Measurements from ENCODE around the gene PMEL.
"Not testable (repeated sequence)": the region's sequence is repeated elsewhere in the genome, so short reads cannot be mapped to it uniquely, and the experiment has no call there.

PMEL gene

GRCh38 chr12:55925371-55925770 is 40.5 kb downstream of the PMEL start:
- no peak for DNase-seq (ENCODE audit: low spot score)

GRCh38 chr12:55923648-55924047 is 42.2 kb downstream of the PMEL start:
- DNase-seq (ENCODE audit: low spot score): not testable (repeated sequence)

- no peak for DNase-seq (ENCODE audit: low spot score)
Measured at GRCh38 chr12:55922126-55922525, 43.7 kb downstream of the PMEL start.

- DNase-seq (ENCODE audit: low spot score): not testable (repeated sequence)
Measured at GRCh38 chr12:55919032-55919431, 46.8 kb downstream of the PMEL start.

GRCh38 chr12:55915482-55915859 is 50.4 kb downstream of the PMEL start:
- DNase-seq (ENCODE audit: low spot score): no peak

GRCh38 chr12:55912908-55913307 is 52.9 kb downstream of the PMEL start:
- no peak for DNase-seq (ENCODE audit: low spot score)

GRCh38 chr12:55909513-55909884 is 56.3 kb downstream of the PMEL start:
- DNase-seq (ENCODE audit: low spot score): no peak

GRCh38 chr12:55908726-55909512 is 56.9 kb downstream of the PMEL start:
- no peak for DNase-seq (ENCODE audit: low spot score)

- DNase-seq (ENCODE audit: low spot score): no peak
Measured at GRCh38 chr12:55906056-55906455, 59.8 kb downstream of the PMEL start.
